OCI-LY7 (cell line): ENCODE data around the gene RPL32. TPM values are rescaled to one million over a fixed set of nuclear protein-coding genes. Genes with fewer than 3 reads are reported as not detected.
"Not testable (repeated sequence)": the region's sequence is repeated elsewhere in the genome, so short reads cannot be mapped to it uniquely, and the experiment has no call there.

Experiments used
- BruUV-seq: library from RNA; stranded (reverse); fragments of 400-500 nt; replicated peaks from 2 replicates; lab custom pipeline; 2021; lab: Mats Ljungman, UMichigan
- CTCF ChIA-PET: fragments of 300-600 bp; sonication (Branson Sonifier 250); formaldehyde crosslinking; loops from one replicate; lab custom pipeline; 2022; ENCODE audit warnings: antibody characterized with exemption; ENCODE audit not compliant: unreplicated experiment; lab: Charles Lee
- POLR2A ChIA-PET: fragments of 300-600 bp; sonication (Branson Sonifier 250); formaldehyde crosslinking; loops from one replicate; lab custom pipeline; 2022; ENCODE audit warnings: antibody characterized with exemption; lab: Charles Lee
- DNase-seq: peaks from one replicate; pipeline ENCODE4 v3.0.0-alpha.2; 2015; ENCODE audit warnings: low spot score
- H2AFZ ChIP-seq: fragments of 200-600 bp; sonication (generic), shearing (Covaris generic); 2 replicates; pipeline ENCODE4 v1.6.1; 2014; ENCODE audit warnings: mild to moderate bottlenecking, antibody characterized with exemption, low read length, moderate library complexity
- H3K27ac ChIP-seq: fragments of 200-600 bp; sonication (generic); 2 replicates; pipeline ENCODE4 v1.5.1; 2014; ENCODE audit warnings: mixed run types, low read depth, mild to moderate bottlenecking, moderate library complexity, low read length, inconsistent platforms; ENCODE audit not compliant: poor library complexity, severe bottlenecking
- H3K36me3 ChIP-seq: fragments of 200-600 bp; sonication (generic); 2 replicates; pipeline ENCODE4 v1.6.1; 2014; ENCODE audit warnings: mild to moderate bottlenecking, antibody characterized with exemption, low read length, moderate library complexity, mixed read lengths; ENCODE audit not compliant: insufficient read depth
- H3K4me1 ChIP-seq: fragments of 200-600 bp; sonication (generic); 2 replicates; pipeline ENCODE4 v1.5.1; 2014; ENCODE audit warnings: mild to moderate bottlenecking, low read length; ENCODE audit not compliant: insufficient read depth, poor library complexity, severe bottlenecking
- H3K4me2 ChIP-seq: fragments of 200-600 bp; sonication (generic); 2 replicates; pipeline ENCODE4 v1.6.1; 2014; ENCODE audit warnings: mild to moderate bottlenecking, low read length
- H3K4me3 ChIP-seq: fragments of 200-600 bp; sonication (generic); 2 replicates; pipeline ENCODE4 v1.5.1; 2014; ENCODE audit warnings: mild to moderate bottlenecking, low read depth, low read length; ENCODE audit not compliant: poor library complexity, severe bottlenecking
- H3K79me2 ChIP-seq: fragments of 200-600 bp; sonication (generic); 2 replicates; pipeline ENCODE4 v1.6.1; 2016; ENCODE audit warnings: low read depth, mild to moderate bottlenecking, low read length, moderate library complexity, mixed read lengths; ENCODE audit not compliant: insufficient read depth
- H3K9me2 ChIP-seq: fragments of 200-600 bp; sonication (generic); 2 replicates; pipeline ENCODE4 v1.6.1; 2016; ENCODE audit warnings: mild to moderate bottlenecking, low read length, mixed read lengths; ENCODE audit not compliant: insufficient read depth
- H3K9me3 ChIP-seq: fragments of 200-600 bp; sonication (generic); 2 replicates; pipeline ENCODE4 v1.6.1; 2014; ENCODE audit warnings: mild to moderate bottlenecking, mixed run types, low read length, mixed read lengths
- H4K20me1 ChIP-seq: fragments of 200-600 bp; sonication (generic); 2 replicates; pipeline ENCODE4 v1.6.1; 2014; ENCODE audit warnings: mild to moderate bottlenecking, antibody characterized with exemption, low read length, moderate library complexity, mixed read lengths; ENCODE audit not compliant: insufficient read depth
- CTCF ChIP-seq: fragments of 200-600 bp; sonication (generic); conservative IDR thresholded peaks from 2 replicates; pipeline ENCODE4 v1.5.1; 2014; ENCODE audit warnings: mild to moderate bottlenecking, antibody characterized with exemption, low read length, moderate library complexity, mixed read lengths
- EZH2phosphoT487 ChIP-seq: fragments of 200-600 bp; sonication (generic); IDR thresholded peaks from 2 replicates; pipeline ENCODE4 v1.6.1; 2018; ENCODE audit warnings: low read depth, borderline replicate concordance, mild to moderate bottlenecking, mixed run types, antibody characterized with exemption, low read length, moderate library complexity, mixed read lengths
- intact Hi-C: fragments of 100-400 bp; cut with micrococcal nuclease; formaldehyde crosslinking; loops from one replicate; pipeline ENCODE4 v1.10.0; 2022; ENCODE audit not compliant: unreplicated experiment
- total RNA-seq, 2 experiments: library from RNA; depleted of rRNA in 1 of 2; stranded (reverse); fragments of >200 nt in 1 of 2; shearing (Covaris generic) in 1 of 2; gene quantifications; 2 replicates each; pipeline ENCODE4 v1.2.3, GENCODE V29; 2014 to 2022

The RPL32 gene
- total RNA-seq, 2 experiments from 2014 or later: 2,099 to 3,717 TPM

- intact Hi-C loops: no loop called here
- DNase-seq: no peak
- TF ChIP-seq EZH2phosphoT487: no peak
- TF ChIP-seq CTCF: no peak
- Histone ChIP-seq H3K4me2 (0 out of 2 replicates have a peak overlapping the region, but pooled peaks have one; percentile 10), H3K36me3 (no peaks in the 10 kb centered on the region), H2AFZ (no peak overlapping the region), H3K4me1 (peaks cover 26% of the 10 kb centered on the region), H3K9me2 (no peaks in the 10 kb centered on the region), H3K79me2 (no peaks in the 10 kb centered on the region), H3K4me3 (no peak overlapping the region), H3K9me3 (no peaks in the 10 kb centered on the region), H3K27ac (no peak overlapping the region), H4K20me1 (no peaks in the 10 kb centered on the region)
- ChIA-PET POLR2A (interaction anchor here (0.7 kb wide), 2 partner anchors 273 to 353 kb away, joined by 3 read pairs; no protein-coding TSS in a partner anchor), CTCF (no interaction called here)
- no TSS peak for BruUV-seq
These were observed 41.3 kb upstream of the RPL32 start for GRCh38 chr3:12882336-12883310.

- H3K9me2 ChIP-seq, H3K4me3 ChIP-seq, H3K36me3 ChIP-seq, intact Hi-C loops, BruUV-seq, H3K9me3 ChIP-seq, H3K79me2 ChIP-seq, H3K27ac ChIP-seq, POLR2A ChIA-PET, CTCF ChIA-PET, H2AFZ ChIP-seq, H4K20me1 ChIP-seq: not testable (repeated sequence)
- TF ChIP-seq CTCF: peak; percentile 43
- peak; percentile 61 for DNase-seq
- Histone ChIP-seq H3K4me1 (peaks cover 26% of the 10 kb centered on the region), H3K4me2 (0 out of 2 replicates have a peak overlapping the region, but pooled peaks have one; percentile 10)
These were observed 40.5 kb upstream of the RPL32 start for GRCh38 chr3:12881858-12882257.
